MM.1S (cell line): ENCODE measurements around the gene TTF2.

Experiments
- DNase-seq: peaks from one replicate; pipeline ENCODE4 v3.0.0-alpha.2; 2015
- H2AFZ ChIP-seq: fragments of 300-600 bp; sonication (generic); 2 replicates; pipeline ENCODE4 v1.6.0; 2016; ENCODE audit warnings: antibody characterized with exemption, low read length
- H3F3A ChIP-seq: fragments of 300-600 bp; sonication (generic); 2 replicates; pipeline ENCODE4 v1.6.1; 2016; ENCODE audit warnings: mild to moderate bottlenecking, antibody characterized with exemption, low read length, moderate library complexity, mixed read lengths; ENCODE audit not compliant: insufficient read depth
- H3K27ac ChIP-seq: fragments of 300-600 bp; sonication (generic); 2 replicates; pipeline ENCODE4 v1.5.1; 2016; ENCODE audit warnings: mild to moderate bottlenecking, low read length
- H3K27me3 ChIP-seq: fragments of 300-600 bp; sonication (generic); replicated peaks from 2 replicates; pipeline ENCODE4 v1.6.0; 2016; ENCODE audit warnings: low read length; ENCODE audit not compliant: insufficient read depth
- H3K36me3 ChIP-seq: fragments of 300-600 bp; sonication (generic); replicated peaks from 2 replicates; pipeline ENCODE4 v1.6.1; 2016; ENCODE audit warnings: mild to moderate bottlenecking, low read length, mixed read lengths; ENCODE audit not compliant: insufficient read depth
- H3K4me1 ChIP-seq: fragments of 300-600 bp; sonication (generic); 2 replicates; pipeline ENCODE4 v1.6.1; 2016; ENCODE audit warnings: low read length, mixed read lengths
- H3K4me2 ChIP-seq: fragments of 300-600 bp; sonication (generic); 2 replicates; pipeline ENCODE4 v1.6.0; 2016; ENCODE audit warnings: low read depth, low read length
- H3K4me3 ChIP-seq: fragments of 300-600 bp; sonication (generic); 2 replicates; pipeline ENCODE4 v1.5.1; 2016; ENCODE audit warnings: low read length, mixed read lengths
- H3K79me2 ChIP-seq: fragments of 300-600 bp; sonication (generic); 2 replicates; pipeline ENCODE4 v1.6.1; 2016; ENCODE audit warnings: mixed run types, low read length, mixed read lengths
- H3K9ac ChIP-seq: fragments of 300-600 bp; sonication (generic); 2 replicates; pipeline ENCODE4 v1.6.1; 2016; ENCODE audit warnings: low read length, mixed read lengths
- H3K9me2 ChIP-seq: fragments of 300-600 bp; sonication (generic); replicated peaks from 2 replicates; pipeline ENCODE4 v1.6.1; 2016; ENCODE audit warnings: mild to moderate bottlenecking, low read length, mixed read lengths; ENCODE audit not compliant: insufficient read depth
- H3K9me3 ChIP-seq: fragments of 300-600 bp; sonication (generic); replicated peaks from 2 replicates; pipeline ENCODE4 v1.6.1; 2016; ENCODE audit warnings: mild to moderate bottlenecking, low read length, mixed read lengths; ENCODE audit not compliant: insufficient read depth
- H4K20me1 ChIP-seq: fragments of 300-600 bp; sonication (generic); 2 replicates; pipeline ENCODE4 v1.6.1; 2016; ENCODE audit warnings: mild to moderate bottlenecking, low read length, moderate library complexity, mixed read lengths; ENCODE audit not compliant: insufficient read depth
- EZH2 ChIP-seq: fragments of 300-600 bp; sonication (generic); optimal IDR thresholded peaks from 2 replicates; pipeline ENCODE3; 2017; ENCODE audit warnings: low read depth, mild to moderate bottlenecking, antibody characterized with exemption, low read length, mixed read lengths
- EZH2phosphoT487 ChIP-seq: fragments of 300-600 bp; sonication (generic); IDR thresholded peaks from 2 replicates; pipeline ENCODE4 v1.6.1; 2018; ENCODE audit warnings: antibody characterized with exemption, low read length
- TF ChIP-seq, protein P1 (sequence below): fragments of 300-600 bp; sonication (generic); IDR thresholded peaks from 2 replicates; pipeline ENCODE4 v1.5.1; 2016; ENCODE audit warnings: antibody characterized with exemption, low read length, mixed read lengths

Gene TTF2

DNA sequence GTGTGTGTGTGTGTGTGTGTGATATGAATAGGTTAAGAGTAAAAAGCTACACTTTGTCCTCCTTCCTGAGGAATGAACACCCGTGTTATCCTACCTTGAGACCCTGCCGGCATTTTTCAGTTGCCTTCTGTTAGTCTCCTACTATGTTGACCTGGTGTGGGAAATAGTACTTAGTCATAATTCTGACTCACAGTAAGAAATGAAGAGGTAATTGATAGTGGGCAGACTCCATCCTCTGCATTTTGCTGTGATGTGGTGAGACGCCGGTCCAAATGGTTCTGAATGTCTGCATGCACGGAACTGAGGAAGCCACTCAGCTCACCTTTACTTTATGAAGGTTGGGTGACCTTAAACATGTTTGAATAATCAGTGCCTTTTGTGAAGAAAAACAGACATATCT, 45.9 kb upstream of the TTF2 start:
- Histone ChIP-seq H3K36me3 (no peaks in the 10 kb centered on the region), H3F3A (no peaks in the 10 kb centered on the region), H3K4me1 (no peaks in the 10 kb centered on the region), H3K4me3 (no peak overlapping the region), H3K27ac (no peak overlapping the region), H3K9me2 (no peaks in the 10 kb centered on the region), H3K9me3 (no peaks in the 10 kb centered on the region), H3K79me2 (no peaks in the 10 kb centered on the region), H2AFZ (no peak overlapping the region), H3K27me3 (no peaks in the 10 kb centered on the region), H4K20me1 (no peaks in the 10 kb centered on the region), H3K4me2 (no peak overlapping the region), H3K9ac (no peak overlapping the region)
- TF ChIP-seq EZH2phosphoT487 (no peak), EZH2 (no peak)
- no peak for DNase-seq

DNA sequence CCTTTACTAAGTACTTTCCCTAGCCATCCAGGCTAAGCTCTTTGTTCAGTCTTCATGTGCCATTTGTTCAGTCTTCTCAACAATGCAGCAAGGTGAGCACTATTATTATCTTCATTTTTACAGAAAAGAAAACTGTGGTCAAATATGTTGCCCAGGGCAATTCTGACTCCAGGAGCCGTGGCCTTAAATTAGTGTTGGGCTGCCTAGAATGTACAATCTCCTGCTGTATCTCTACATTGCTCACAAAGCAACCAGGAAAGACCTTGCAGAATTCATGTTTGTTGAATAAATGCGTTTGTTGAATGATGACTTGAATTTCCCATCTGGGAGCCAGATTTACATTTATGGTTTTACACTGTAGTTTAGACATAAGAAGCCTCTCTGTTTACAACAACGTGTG, 44.4 kb upstream of the TTF2 start:
- Histone ChIP-seq H3K36me3 (no peaks in the 10 kb centered on the region), H3K9me2 (no peaks in the 10 kb centered on the region), H3F3A (no peaks in the 10 kb centered on the region), H4K20me1 (no peaks in the 10 kb centered on the region), H3K4me3 (no peak overlapping the region), H3K9me3 (no peaks in the 10 kb centered on the region), H3K4me2 (no peak overlapping the region), H3K27ac (no peak overlapping the region), H2AFZ (no peak overlapping the region), H3K9ac (no peak overlapping the region), H3K4me1 (no peaks in the 10 kb centered on the region), H3K79me2 (no peaks in the 10 kb centered on the region), H3K27me3 (no peaks in the 10 kb centered on the region)
- TF ChIP-seq, protein P1, sequence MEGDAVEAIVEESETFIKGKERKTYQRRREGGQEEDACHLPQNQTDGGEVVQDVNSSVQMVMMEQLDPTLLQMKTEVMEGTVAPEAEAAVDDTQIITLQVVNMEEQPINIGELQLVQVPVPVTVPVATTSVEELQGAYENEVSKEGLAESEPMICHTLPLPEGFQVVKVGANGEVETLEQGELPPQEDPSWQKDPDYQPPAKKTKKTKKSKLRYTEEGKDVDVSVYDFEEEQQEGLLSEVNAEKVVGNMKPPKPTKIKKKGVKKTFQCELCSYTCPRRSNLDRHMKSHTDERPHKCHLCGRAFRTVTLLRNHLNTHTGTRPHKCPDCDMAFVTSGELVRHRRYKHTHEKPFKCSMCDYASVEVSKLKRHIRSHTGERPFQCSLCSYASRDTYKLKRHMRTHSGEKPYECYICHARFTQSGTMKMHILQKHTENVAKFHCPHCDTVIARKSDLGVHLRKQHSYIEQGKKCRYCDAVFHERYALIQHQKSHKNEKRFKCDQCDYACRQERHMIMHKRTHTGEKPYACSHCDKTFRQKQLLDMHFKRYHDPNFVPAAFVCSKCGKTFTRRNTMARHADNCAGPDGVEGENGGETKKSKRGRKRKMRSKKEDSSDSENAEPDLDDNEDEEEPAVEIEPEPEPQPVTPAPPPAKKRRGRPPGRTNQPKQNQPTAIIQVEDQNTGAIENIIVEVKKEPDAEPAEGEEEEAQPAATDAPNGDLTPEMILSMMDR, result no peak
- DNase-seq, result no peak

DNA sequence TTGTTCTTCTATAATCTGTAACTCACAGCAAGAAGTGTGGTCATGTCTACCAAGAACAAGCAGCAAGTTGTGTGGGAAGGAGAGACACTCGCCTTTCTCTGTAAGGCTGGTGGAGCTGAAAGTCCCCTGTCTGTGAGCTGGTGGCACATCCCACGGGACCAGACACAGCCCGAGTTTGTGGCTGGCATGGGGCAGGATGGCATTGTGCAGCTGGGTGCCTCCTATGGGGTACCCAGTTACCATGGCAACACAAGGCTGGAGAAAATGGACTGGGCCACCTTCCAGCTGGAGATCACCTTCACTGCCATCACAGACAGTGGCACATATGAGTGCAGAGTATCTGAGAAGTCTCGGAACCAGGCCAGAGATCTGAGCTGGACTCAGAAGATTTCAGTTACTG, 43.1 kb upstream of the TTF2 start:
- no peak overlapping the region for H3K27ac ChIP-seq
- H3K9me3 ChIP-seq, result no peaks in the 10 kb centered on the region
- no peak overlapping the region for H3K4me2 ChIP-seq
- H3K9me2 ChIP-seq, result no peaks in the 10 kb centered on the region
- no peaks in the 10 kb centered on the region for H4K20me1 ChIP-seq
- no peaks in the 10 kb centered on the region for H3F3A ChIP-seq
- no peak for TF ChIP-seq EZH2phosphoT487
- TF ChIP-seq, protein P1, result no peak
- H3K4me3 ChIP-seq, result no peak overlapping the region
- H3K36me3 ChIP-seq, result no peaks in the 10 kb centered on the region
- no peak overlapping the region for H2AFZ ChIP-seq
- DNase-seq, result no peak
- H3K27me3 ChIP-seq, result no peaks in the 10 kb centered on the region
- no peak overlapping the region for H3K9ac ChIP-seq
- no peaks in the 10 kb centered on the region for H3K79me2 ChIP-seq
- no peaks in the 10 kb centered on the region for H3K4me1 ChIP-seq

DNA sequence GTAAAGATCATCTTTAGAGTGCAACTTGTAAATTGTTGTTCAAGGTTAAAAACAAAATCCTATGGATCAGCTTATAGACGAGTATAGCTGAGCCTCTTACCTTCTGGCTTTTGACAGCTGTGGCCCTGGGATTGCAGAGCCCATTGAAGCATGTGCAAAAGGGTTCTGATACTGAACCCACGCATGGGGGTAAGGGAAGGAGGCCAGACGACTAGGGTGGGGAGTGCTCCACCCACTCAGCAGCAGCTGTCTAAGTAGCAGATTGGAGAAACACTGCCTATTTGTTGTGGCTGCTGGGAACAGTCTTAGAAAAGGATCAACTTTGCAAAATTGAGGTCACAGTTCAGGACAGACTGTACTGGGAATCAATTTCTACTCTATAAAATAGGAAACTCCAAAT, 42.5 kb upstream of the TTF2 start:
- no peaks in the 10 kb centered on the region for H3F3A ChIP-seq
- no peaks in the 10 kb centered on the region for H3K4me1 ChIP-seq
- H3K9ac ChIP-seq, result no peak overlapping the region
- no peak overlapping the region for H3K4me3 ChIP-seq
- H3K36me3 ChIP-seq, result no peaks in the 10 kb centered on the region
- no peaks in the 10 kb centered on the region for H3K9me3 ChIP-seq
- H4K20me1 ChIP-seq, result no peaks in the 10 kb centered on the region
- H3K27ac ChIP-seq, result no peak overlapping the region
- TF ChIP-seq, protein P1, result no peak
- TF ChIP-seq EZH2 (no peak), EZH2phosphoT487 (no peak)
- DNase-seq, result no peak
- H2AFZ ChIP-seq, result no peak overlapping the region
- H3K9me2 ChIP-seq, result no peaks in the 10 kb centered on the region
- no peaks in the 10 kb centered on the region for H3K27me3 ChIP-seq
- H3K4me2 ChIP-seq, result no peak overlapping the region
- H3K79me2 ChIP-seq, result no peaks in the 10 kb centered on the region
